WTC11 (cell line): ENCODE measurements around the gene GAB1. TPM values are rescaled to one million over a fixed set of nuclear protein-coding genes. Genes with fewer than 3 reads are reported as not detected.

ENCODE experiments used
- ATAC-seq: fragments of 200-7000 bp; cut with Tn5 transposase; 2 replicates; pipeline ENCODE4 v1.10.0; 2021; ENCODE audit warnings: mild to moderate bottlenecking, moderate library complexity
- CTCF ChIA-PET: fragments of 300-600 bp; sonication (Branson Sonifier 250); formaldehyde crosslinking; loops from one replicate; lab custom pipeline; 2021; ENCODE audit warnings: antibody characterized with exemption; lab: Charles Lee
- POLR2A ChIA-PET: fragments of 350-600 bp; sonication (Branson Sonifier 250); formaldehyde crosslinking; loops from one replicate; lab custom pipeline; 2021; ENCODE audit warnings: antibody characterized with exemption; lab: Charles Lee
- DNase-seq: peaks from one replicate; pipeline ENCODE4 v3.0.0; 2021; ENCODE audit warnings: low spot score
- H3K27ac Mint-ChIP-seq: 2 replicates; pipeline ENCODE4 v1.8.0; 2021; ENCODE audit warnings: mixed read lengths
- H3K27me3 Mint-ChIP-seq: 2 replicates; pipeline ENCODE4 v1.8.0; 2021; ENCODE audit warnings: low read depth, mild to moderate bottlenecking, moderate library complexity, mixed read lengths
- H3K36me3 Mint-ChIP-seq: 2 replicates; pipeline ENCODE4 v1.8.0; 2021; ENCODE audit warnings: mixed read lengths
- H3K4me1 Mint-ChIP-seq: 2 replicates; pipeline ENCODE4 v1.8.0; 2022; ENCODE audit warnings: mixed read lengths
- H3K4me3 Mint-ChIP-seq: 2 replicates; pipeline ENCODE4 v1.8.0; 2021; ENCODE audit warnings: mild to moderate bottlenecking, moderate library complexity, mixed read lengths
- H3K9me3 Mint-ChIP-seq: 2 replicates; pipeline ENCODE4 v1.8.0; 2021; ENCODE audit warnings: mixed read lengths
- CREB1 ChIP-seq: sonication (generic); formaldehyde crosslinking; IDR thresholded peaks from 2 replicates; pipeline ENCODE4 v1.8.0; 2023; ENCODE audit warnings: mild to moderate bottlenecking, missing genetic modification reagents
- CREM ChIP-seq: sonication (generic); formaldehyde crosslinking; IDR thresholded peaks from 2 replicates; pipeline ENCODE4 v1.8.1; 2022; ENCODE audit warnings: mild to moderate bottlenecking, missing genetic modification reagents, moderate library complexity
- FOXJ3 ChIP-seq: sonication (generic); formaldehyde crosslinking; IDR thresholded peaks from 2 replicates; pipeline ENCODE4 v1.9.0; 2021; ENCODE audit warnings: missing genetic modification reagents, mild to moderate bottlenecking, borderline replicate concordance
- HMGXB4 ChIP-seq: sonication (generic); formaldehyde crosslinking; IDR thresholded peaks from 2 replicates; pipeline ENCODE4 v1.8.1; 2023; ENCODE audit warnings: mild to moderate bottlenecking, moderate library complexity, missing genetic modification reagents
- IRF2 ChIP-seq: sonication (generic); formaldehyde crosslinking; IDR thresholded peaks from 2 replicates; pipeline ENCODE4 v1.8.0; 2022; ENCODE audit warnings: low read depth, missing genetic modification reagents, borderline replicate concordance
- JUN ChIP-seq: sonication (generic); formaldehyde crosslinking; IDR thresholded peaks from 2 replicates; pipeline ENCODE4 v1.8.0; 2023; ENCODE audit warnings: mild to moderate bottlenecking, missing genetic modification reagents
- KAT7 ChIP-seq: sonication (generic); formaldehyde crosslinking; IDR thresholded peaks from 2 replicates; pipeline ENCODE4 v1.8.1; 2023; ENCODE audit warnings: missing genetic modification reagents, mild to moderate bottlenecking, borderline replicate concordance
- NFATC4 ChIP-seq: fragments of 250-450 bp; sonication (Bioruptor Pico); IDR thresholded peaks from 2 replicates; pipeline ENCODE4 v1.9.0; 2021; ENCODE audit warnings: mild to moderate bottlenecking
- NFYB ChIP-seq: sonication (generic); formaldehyde crosslinking; conservative IDR thresholded peaks from 2 replicates; pipeline ENCODE4 v1.8.0; 2022; ENCODE audit warnings: low read depth, missing genetic modification reagents
- OVOL2 ChIP-seq: fragments of 250-450 bp; sonication (Bioruptor Pico); IDR thresholded peaks from 2 replicates; pipeline ENCODE4 v1.9.0; 2021; ENCODE audit warnings: mild to moderate bottlenecking, borderline replicate concordance
- SMAD4 ChIP-seq: sonication (generic); formaldehyde crosslinking; IDR thresholded peaks from 2 replicates; pipeline ENCODE4 v1.8.0; 2022; ENCODE audit warnings: mild to moderate bottlenecking, missing genetic modification reagents
- SP1 ChIP-seq: sonication (generic); formaldehyde crosslinking; conservative IDR thresholded peaks from 2 replicates; pipeline ENCODE4 v1.8.1; 2022; ENCODE audit warnings: missing genetic modification reagents
- TEAD1 ChIP-seq: sonication (generic); formaldehyde crosslinking; IDR thresholded peaks from 2 replicates; pipeline ENCODE4 v1.8.0; 2022; ENCODE audit warnings: mild to moderate bottlenecking, missing genetic modification reagents
- TP53 ChIP-seq: sonication (generic); formaldehyde crosslinking; IDR thresholded peaks from 2 replicates; pipeline ENCODE4 v1.8.1; 2023; ENCODE audit warnings: mild to moderate bottlenecking, missing genetic modification reagents
- ZMAT4 ChIP-seq: fragments of 250-450 bp; sonication (Bioruptor Pico); IDR thresholded peaks from 2 replicates; pipeline ENCODE4 v1.9.0; 2021; ENCODE audit warnings: mild to moderate bottlenecking
- ZNF138 ChIP-seq: sonication (generic); formaldehyde crosslinking; conservative IDR thresholded peaks from 2 replicates; pipeline ENCODE4 v1.8.1; 2022; ENCODE audit warnings: mild to moderate bottlenecking, moderate library complexity, missing genetic modification reagents
- ZNF317 ChIP-seq: sonication (generic); formaldehyde crosslinking; IDR thresholded peaks from 2 replicates; pipeline ENCODE4 v1.8.1; 2023; ENCODE audit warnings: low read depth, mild to moderate bottlenecking, moderate library complexity, missing genetic modification reagents, borderline replicate concordance
- ZNF396 ChIP-seq: fragments of 250-450 bp; sonication (Bioruptor Pico); IDR thresholded peaks from 2 replicates; pipeline ENCODE4 v1.8.0; 2021; ENCODE audit warnings: mild to moderate bottlenecking, moderate library complexity, borderline replicate concordance
- ZNF671 ChIP-seq: fragments of 250-450 bp; sonication (Bioruptor Pico); IDR thresholded peaks from 2 replicates; pipeline ENCODE4 v1.8.0; 2021; ENCODE audit warnings: mild to moderate bottlenecking
- total RNA-seq: library from RNA; stranded (reverse); gene quantifications from 3 replicates; pipeline ENCODE4 v1.2.3, GENCODE V29; 2021
- TF ChIP-seq, protein P1 (sequence below): fragments of 250-450 bp; sonication (Bioruptor Pico); IDR thresholded peaks from 2 replicates; pipeline ENCODE4 v2.1.2; 2022; ENCODE audit warnings: mild to moderate bottlenecking, moderate library complexity
- TF ChIP-seq, protein P2 (sequence below): fragments of 250-450 bp; sonication (Bioruptor Pico); IDR thresholded peaks from 2 replicates; pipeline ENCODE4 v1.9.0; 2021; ENCODE audit warnings: mild to moderate bottlenecking, borderline replicate concordance

GAB1 gene
- total RNA-seq, 1 experiment from 2014 or later: 17.4 TPM

DNA sequence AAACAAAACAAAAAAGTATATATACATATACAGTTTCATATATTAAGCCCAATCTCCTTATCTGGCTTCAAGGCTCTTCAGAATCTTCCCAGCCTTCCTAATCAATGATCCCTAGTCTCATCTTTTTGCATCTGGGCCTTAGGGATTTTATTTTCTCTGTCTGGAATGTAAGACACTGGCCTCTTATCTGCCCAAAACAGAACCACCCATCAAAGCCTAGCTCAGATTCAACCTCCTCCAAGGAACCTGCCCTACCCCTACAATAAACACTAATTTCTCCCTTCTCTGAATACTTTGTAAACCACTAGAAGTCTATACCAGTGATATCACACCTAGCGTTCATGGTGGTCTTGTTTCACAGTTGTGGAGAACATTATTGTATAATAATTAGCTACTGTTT, 23.2 kb upstream of the GAB1 start:
- H3K4me1 Mint-ChIP-seq: no peaks in the 10 kb centered on the region
- no peak for ATAC-seq
- POLR2A ChIA-PET: no interaction called here
- no peaks in the 10 kb centered on the region for H3K36me3 Mint-ChIP-seq
- TF ChIP-seq HMGXB4 (CRISPR knock-in tag) (no peak), TP53 (no peak), OVOL2 (CRISPR knock-in tag) (no peak), IRF2 (CRISPR knock-in tag) (no peak), CREB1 (CRISPR knock-in tag) (no peak), TEAD1 (no peak), ZMAT4 (CRISPR knock-in tag) (no peak)
- TF ChIP-seq, protein P1, sequence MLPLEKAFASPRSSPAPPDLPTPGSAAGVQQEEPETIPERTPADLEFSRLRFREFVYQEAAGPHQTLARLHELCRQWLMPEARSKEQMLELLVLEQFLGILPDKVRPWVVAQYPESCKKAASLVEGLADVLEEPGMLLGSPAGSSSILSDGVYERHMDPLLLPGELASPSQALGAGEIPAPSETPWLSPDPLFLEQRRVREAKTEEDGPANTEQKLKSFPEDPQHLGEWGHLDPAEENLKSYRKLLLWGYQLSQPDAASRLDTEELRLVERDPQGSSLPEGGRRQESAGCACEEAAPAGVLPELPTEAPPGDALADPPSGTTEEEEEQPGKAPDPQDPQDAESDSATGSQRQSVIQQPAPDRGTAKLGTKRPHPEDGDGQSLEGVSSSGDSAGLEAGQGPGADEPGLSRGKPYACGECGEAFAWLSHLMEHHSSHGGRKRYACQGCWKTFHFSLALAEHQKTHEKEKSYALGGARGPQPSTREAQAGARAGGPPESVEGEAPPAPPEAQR: no peak
- H3K9me3 Mint-ChIP-seq: no peaks in the 10 kb centered on the region
- no peak overlapping the region for H3K27ac Mint-ChIP-seq
- DNase-seq: no peak
- H3K4me3 Mint-ChIP-seq: no peak overlapping the region
- H3K27me3 Mint-ChIP-seq: no peaks in the 10 kb centered on the region
- CTCF ChIA-PET: no interaction called here

GRCh38 chr4:143313996-143314395, 22.7 kb upstream of the GAB1 start:
- CTCF ChIA-PET: no interaction called here
- H3K36me3 Mint-ChIP-seq: no peaks in the 10 kb centered on the region
- DNase-seq (no peak), ATAC-seq (no peak)
- no peak overlapping the region for H3K4me3 Mint-ChIP-seq
- POLR2A ChIA-PET: interaction anchor here (0.6 kb wide), 1 partner anchor 1049 kb away, joined by 5 read pairs; no protein-coding TSS in a partner anchor
- H3K4me1 Mint-ChIP-seq: no peaks in the 10 kb centered on the region
- TF ChIP-seq, protein P2, sequence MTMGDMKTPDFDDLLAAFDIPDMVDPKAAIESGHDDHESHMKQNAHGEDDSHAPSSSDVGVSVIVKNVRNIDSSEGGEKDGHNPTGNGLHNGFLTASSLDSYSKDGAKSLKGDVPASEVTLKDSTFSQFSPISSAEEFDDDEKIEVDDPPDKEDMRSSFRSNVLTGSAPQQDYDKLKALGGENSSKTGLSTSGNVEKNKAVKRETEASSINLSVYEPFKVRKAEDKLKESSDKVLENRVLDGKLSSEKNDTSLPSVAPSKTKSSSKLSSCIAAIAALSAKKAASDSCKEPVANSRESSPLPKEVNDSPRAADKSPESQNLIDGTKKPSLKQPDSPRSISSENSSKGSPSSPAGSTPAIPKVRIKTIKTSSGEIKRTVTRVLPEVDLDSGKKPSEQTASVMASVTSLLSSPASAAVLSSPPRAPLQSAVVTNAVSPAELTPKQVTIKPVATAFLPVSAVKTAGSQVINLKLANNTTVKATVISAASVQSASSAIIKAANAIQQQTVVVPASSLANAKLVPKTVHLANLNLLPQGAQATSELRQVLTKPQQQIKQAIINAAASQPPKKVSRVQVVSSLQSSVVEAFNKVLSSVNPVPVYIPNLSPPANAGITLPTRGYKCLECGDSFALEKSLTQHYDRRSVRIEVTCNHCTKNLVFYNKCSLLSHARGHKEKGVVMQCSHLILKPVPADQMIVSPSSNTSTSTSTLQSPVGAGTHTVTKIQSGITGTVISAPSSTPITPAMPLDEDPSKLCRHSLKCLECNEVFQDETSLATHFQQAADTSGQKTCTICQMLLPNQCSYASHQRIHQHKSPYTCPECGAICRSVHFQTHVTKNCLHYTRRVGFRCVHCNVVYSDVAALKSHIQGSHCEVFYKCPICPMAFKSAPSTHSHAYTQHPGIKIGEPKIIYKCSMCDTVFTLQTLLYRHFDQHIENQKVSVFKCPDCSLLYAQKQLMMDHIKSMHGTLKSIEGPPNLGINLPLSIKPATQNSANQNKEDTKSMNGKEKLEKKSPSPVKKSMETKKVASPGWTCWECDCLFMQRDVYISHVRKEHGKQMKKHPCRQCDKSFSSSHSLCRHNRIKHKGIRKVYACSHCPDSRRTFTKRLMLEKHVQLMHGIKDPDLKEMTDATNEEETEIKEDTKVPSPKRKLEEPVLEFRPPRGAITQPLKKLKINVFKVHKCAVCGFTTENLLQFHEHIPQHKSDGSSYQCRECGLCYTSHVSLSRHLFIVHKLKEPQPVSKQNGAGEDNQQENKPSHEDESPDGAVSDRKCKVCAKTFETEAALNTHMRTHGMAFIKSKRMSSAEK (CRISPR knock-in tag): no peak
- TF ChIP-seq ZNF396 (no peak), SMAD4 (CRISPR knock-in tag) (no peak), ZNF317 (CRISPR knock-in tag) (no peak), JUN (CRISPR knock-in tag) (no peak), FOXJ3 (CRISPR knock-in tag) (no peak), NFATC4 (CRISPR knock-in tag) (no peak), SP1 (no peak), KAT7 (CRISPR knock-in tag) (no peak), HMGXB4 (CRISPR knock-in tag) (no peak), CREM (no peak), ZNF671 (CRISPR knock-in tag) (no peak), NFYB (CRISPR knock-in tag) (no peak), ZMAT4 (CRISPR knock-in tag) (no peak), ZNF138 (CRISPR knock-in tag) (no peak)
- TF ChIP-seq, protein P1: no peak
- TF ChIP-seq, all 79 proteins: peak for 0
- H3K27me3 Mint-ChIP-seq: no peaks in the 10 kb centered on the region
- no peak overlapping the region for H3K27ac Mint-ChIP-seq
- no peaks in the 10 kb centered on the region for H3K9me3 Mint-ChIP-seq
